HepG2 (cell line): ENCODE measurements around the gene VPS18. TPM values are rescaled to one million over a fixed set of nuclear protein-coding genes. Genes with fewer than 3 reads are reported as not detected.

Experiments
- JUN ChIP-seq: sonication (generic); formaldehyde crosslinking; IDR thresholded peaks from 2 replicates; pipeline ENCODE4 v1.4.0; 2020; ENCODE audit warnings: mild to moderate bottlenecking, missing genetic modification reagents
- RFX3 ChIP-seq: IDR thresholded peaks from 2 replicates; pipeline ENCODE4 v1.6.1; 2016; ENCODE audit warnings: missing biosample characterization, missing genetic modification reagents
- TBX3 ChIP-seq: fragments of 450-650 bp; IDR thresholded peaks from 2 replicates; pipeline ENCODE4 v1.6.1; 2017; ENCODE audit warnings: antibody characterized with exemption, mild to moderate bottlenecking, inconsistent platforms, borderline replicate concordance
- TRIM24 ChIP-seq: sonication (generic); formaldehyde crosslinking; IDR thresholded peaks from 2 replicates; pipeline ENCODE4 v1.8.0; 2022; ENCODE audit warnings: mild to moderate bottlenecking, missing genetic modification reagents
- polyA plus RNA-seq, 8 experiments: library from polyadenylated mRNA; depleted of rRNA in 3 of 8; stranded (reverse) in 7 of 8; unstranded in 1 of 8; fragments of >200 nt; fragmentation: Illumina TruSeq in 4 of 8; extraction: Trizol in 4 of 8; gene quantifications; 2 replicates each; pipeline versions ENCODE4 v1.2.1 to v1.2.3, GENCODE V29; 2011 to 2016; ENCODE audit warnings: low read depth in 4 of 8, missing spikeins in 1 of 8, mixed read lengths in 1 of 8; ENCODE audit not compliant: insufficient read depth in 1 of 8
- total RNA-seq, 5 experiments: library from RNA; depleted of rRNA; stranded (reverse); fragments of >200 nt; fragmentation: Illumina TruSeq; extraction: Trizol; gene quantifications; 2 replicates each; pipeline ENCODE4 v1.2.3, GENCODE V29; 2016; ENCODE audit warnings: low read depth in 1 of 5
- TF ChIP-seq, protein P1 (sequence below), 2 experiments: IDR thresholded peaks; 2 replicates each; pipeline ENCODE4 v1.6.1; 2011 to 2012; ENCODE audit warnings: low read length in 2 of 2, borderline replicate concordance in 1 of 2, low read depth in 1 of 2, mild to moderate bottlenecking in 1 of 2, moderate library complexity in 1 of 2
- TF ChIP-seq, protein P2 (sequence below): sonication (generic); formaldehyde crosslinking; IDR thresholded peaks from 2 replicates; pipeline ENCODE4 v1.5.0; 2020; ENCODE audit warnings: missing genetic modification reagents, mild to moderate bottlenecking, borderline replicate concordance
- TF ChIP-seq, protein P3 (sequence below): sonication (generic); formaldehyde crosslinking; conservative IDR thresholded peaks from 2 replicates; pipeline ENCODE4 v1.8.1; 2023; ENCODE audit warnings: missing genetic modification reagents
- TF ChIP-seq, protein P4 (sequence below): sonication (generic); formaldehyde crosslinking; IDR thresholded peaks from 2 replicates; pipeline ENCODE4 v1.5.0; 2020; ENCODE audit warnings: mild to moderate bottlenecking, missing genetic modification reagents
- TF ChIP-seq, protein P5 (sequence below): sonication (generic); formaldehyde crosslinking; IDR thresholded peaks from 2 replicates; pipeline ENCODE4 v1.4.0; 2020; ENCODE audit warnings: missing genetic modification reagents

Gene VPS18
- total and polyA plus RNA-seq, 2 of the 13 experiments (the other 11 are each of a cell fraction or from before 2014, with no cell fraction given) = 5.8 to 17.0 TPM

DNA sequence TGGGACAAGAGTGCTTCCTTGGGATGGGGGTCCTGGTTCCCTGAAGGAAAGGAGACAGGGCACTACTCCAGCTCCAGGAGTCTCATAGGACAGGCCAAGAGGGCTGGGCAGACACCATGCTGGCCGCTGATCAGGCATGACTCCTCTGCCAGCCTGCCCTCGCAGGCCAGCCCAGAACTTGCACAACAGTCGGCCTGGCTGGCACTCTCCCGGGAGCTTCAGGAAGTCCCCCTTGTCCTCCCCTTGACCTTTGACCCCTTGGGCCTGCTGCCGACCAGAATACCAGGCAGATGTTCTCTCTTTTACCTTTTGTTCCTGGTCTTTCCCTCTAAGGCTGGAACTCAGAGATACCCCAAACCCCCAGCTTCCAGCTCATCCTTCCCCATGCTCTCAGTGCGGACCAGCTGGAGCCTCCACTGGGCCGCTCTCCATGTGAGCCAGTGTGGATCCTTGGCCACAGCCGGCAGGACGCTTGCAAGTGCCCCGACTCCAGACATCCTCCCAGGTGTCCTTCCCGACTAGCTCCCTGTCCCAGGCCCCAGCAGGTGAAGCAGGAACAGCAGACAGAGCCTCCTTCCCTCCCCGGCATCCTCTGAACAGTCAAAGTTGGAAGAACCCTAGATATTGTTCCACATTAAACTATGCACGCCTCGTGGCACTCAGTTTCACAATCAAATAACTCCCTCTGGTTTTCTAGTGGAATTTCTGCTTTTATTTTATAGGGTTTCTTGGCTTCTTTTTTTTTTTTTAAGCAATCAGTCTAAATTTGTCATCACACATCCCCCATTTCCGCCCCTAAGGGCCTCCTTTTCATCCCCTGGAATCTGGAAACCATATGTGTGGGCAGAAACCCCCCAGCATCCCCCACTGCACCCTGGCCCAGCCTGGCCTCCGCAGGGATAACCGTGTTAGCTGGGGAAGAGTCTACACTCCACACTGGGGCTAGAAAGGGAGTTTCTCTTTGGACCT, 15.7 kb downstream of the VPS18 start (continued):
- TF ChIP-seq, protein P1, sequence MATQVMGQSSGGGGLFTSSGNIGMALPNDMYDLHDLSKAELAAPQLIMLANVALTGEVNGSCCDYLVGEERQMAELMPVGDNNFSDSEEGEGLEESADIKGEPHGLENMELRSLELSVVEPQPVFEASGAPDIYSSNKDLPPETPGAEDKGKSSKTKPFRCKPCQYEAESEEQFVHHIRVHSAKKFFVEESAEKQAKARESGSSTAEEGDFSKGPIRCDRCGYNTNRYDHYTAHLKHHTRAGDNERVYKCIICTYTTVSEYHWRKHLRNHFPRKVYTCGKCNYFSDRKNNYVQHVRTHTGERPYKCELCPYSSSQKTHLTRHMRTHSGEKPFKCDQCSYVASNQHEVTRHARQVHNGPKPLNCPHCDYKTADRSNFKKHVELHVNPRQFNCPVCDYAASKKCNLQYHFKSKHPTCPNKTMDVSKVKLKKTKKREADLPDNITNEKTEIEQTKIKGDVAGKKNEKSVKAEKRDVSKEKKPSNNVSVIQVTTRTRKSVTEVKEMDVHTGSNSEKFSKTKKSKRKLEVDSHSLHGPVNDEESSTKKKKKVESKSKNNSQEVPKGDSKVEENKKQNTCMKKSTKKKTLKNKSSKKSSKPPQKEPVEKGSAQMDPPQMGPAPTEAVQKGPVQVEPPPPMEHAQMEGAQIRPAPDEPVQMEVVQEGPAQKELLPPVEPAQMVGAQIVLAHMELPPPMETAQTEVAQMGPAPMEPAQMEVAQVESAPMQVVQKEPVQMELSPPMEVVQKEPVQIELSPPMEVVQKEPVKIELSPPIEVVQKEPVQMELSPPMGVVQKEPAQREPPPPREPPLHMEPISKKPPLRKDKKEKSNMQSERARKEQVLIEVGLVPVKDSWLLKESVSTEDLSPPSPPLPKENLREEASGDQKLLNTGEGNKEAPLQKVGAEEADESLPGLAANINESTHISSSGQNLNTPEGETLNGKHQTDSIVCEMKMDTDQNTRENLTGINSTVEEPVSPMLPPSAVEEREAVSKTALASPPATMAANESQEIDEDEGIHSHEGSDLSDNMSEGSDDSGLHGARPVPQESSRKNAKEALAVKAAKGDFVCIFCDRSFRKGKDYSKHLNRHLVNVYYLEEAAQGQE (IDR thresholded peaks at IDR 0.05; ENCODE audit: borderline replicate concordance in 1 of 2, low read depth in 1 of 2, low read length in 2 of 2) = no peak
- TF ChIP-seq, protein P2, sequence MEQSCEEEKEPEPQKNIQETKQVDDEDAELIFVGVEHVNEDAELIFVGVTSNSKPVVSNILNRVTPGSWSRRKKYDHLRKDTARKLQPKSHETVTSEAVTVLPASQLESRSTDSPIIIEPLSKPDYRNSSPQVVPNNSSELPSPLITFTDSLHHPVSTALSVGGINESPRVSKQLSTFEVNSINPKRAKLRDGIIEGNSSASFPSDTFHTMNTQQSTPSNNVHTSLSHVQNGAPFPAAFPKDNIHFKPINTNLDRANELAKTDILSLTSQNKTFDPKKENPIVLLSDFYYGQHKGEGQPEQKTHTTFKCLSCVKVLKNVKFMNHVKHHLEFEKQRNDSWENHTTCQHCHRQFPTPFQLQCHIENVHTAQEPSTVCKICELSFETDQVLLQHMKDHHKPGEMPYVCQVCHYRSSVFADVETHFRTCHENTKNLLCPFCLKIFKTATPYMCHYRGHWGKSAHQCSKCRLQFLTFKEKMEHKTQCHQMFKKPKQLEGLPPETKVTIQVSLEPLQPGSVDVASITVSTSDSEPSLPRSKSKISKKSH = peak; percentile 35; the same call in 1 of the 2 replicates
- TF ChIP-seq, protein P3, sequence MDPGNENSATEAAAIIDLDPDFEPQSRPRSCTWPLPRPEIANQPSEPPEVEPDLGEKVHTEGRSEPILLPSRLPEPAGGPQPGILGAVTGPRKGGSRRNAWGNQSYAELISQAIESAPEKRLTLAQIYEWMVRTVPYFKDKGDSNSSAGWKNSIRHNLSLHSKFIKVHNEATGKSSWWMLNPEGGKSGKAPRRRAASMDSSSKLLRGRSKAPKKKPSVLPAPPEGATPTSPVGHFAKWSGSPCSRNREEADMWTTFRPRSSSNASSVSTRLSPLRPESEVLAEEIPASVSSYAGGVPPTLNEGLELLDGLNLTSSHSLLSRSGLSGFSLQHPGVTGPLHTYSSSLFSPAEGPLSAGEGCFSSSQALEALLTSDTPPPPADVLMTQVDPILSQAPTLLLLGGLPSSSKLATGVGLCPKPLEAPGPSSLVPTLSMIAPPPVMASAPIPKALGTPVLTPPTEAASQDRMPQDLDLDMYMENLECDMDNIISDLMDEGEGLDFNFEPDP (CRISPR knock-in tag) = no peak
- no peak for TF ChIP-seq TRIM24 (CRISPR knock-in tag)
- TF ChIP-seq TBX3 = no peak
- TF ChIP-seq RFX3 (CRISPR knock-in tag) = no peak
- no peak for TF ChIP-seq JUN (CRISPR knock-in tag)
- TF ChIP-seq, protein P4, sequence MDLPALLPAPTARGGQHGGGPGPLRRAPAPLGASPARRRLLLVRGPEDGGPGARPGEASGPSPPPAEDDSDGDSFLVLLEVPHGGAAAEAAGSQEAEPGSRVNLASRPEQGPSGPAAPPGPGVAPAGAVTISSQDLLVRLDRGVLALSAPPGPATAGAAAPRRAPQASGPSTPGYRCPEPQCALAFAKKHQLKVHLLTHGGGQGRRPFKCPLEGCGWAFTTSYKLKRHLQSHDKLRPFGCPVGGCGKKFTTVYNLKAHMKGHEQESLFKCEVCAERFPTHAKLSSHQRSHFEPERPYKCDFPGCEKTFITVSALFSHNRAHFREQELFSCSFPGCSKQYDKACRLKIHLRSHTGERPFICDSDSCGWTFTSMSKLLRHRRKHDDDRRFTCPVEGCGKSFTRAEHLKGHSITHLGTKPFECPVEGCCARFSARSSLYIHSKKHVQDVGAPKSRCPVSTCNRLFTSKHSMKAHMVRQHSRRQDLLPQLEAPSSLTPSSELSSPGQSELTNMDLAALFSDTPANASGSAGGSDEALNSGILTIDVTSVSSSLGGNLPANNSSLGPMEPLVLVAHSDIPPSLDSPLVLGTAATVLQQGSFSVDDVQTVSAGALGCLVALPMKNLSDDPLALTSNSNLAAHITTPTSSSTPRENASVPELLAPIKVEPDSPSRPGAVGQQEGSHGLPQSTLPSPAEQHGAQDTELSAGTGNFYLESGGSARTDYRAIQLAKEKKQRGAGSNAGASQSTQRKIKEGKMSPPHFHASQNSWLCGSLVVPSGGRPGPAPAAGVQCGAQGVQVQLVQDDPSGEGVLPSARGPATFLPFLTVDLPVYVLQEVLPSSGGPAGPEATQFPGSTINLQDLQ (CRISPR knock-in tag) = no peak
- TF ChIP-seq, protein P5, sequence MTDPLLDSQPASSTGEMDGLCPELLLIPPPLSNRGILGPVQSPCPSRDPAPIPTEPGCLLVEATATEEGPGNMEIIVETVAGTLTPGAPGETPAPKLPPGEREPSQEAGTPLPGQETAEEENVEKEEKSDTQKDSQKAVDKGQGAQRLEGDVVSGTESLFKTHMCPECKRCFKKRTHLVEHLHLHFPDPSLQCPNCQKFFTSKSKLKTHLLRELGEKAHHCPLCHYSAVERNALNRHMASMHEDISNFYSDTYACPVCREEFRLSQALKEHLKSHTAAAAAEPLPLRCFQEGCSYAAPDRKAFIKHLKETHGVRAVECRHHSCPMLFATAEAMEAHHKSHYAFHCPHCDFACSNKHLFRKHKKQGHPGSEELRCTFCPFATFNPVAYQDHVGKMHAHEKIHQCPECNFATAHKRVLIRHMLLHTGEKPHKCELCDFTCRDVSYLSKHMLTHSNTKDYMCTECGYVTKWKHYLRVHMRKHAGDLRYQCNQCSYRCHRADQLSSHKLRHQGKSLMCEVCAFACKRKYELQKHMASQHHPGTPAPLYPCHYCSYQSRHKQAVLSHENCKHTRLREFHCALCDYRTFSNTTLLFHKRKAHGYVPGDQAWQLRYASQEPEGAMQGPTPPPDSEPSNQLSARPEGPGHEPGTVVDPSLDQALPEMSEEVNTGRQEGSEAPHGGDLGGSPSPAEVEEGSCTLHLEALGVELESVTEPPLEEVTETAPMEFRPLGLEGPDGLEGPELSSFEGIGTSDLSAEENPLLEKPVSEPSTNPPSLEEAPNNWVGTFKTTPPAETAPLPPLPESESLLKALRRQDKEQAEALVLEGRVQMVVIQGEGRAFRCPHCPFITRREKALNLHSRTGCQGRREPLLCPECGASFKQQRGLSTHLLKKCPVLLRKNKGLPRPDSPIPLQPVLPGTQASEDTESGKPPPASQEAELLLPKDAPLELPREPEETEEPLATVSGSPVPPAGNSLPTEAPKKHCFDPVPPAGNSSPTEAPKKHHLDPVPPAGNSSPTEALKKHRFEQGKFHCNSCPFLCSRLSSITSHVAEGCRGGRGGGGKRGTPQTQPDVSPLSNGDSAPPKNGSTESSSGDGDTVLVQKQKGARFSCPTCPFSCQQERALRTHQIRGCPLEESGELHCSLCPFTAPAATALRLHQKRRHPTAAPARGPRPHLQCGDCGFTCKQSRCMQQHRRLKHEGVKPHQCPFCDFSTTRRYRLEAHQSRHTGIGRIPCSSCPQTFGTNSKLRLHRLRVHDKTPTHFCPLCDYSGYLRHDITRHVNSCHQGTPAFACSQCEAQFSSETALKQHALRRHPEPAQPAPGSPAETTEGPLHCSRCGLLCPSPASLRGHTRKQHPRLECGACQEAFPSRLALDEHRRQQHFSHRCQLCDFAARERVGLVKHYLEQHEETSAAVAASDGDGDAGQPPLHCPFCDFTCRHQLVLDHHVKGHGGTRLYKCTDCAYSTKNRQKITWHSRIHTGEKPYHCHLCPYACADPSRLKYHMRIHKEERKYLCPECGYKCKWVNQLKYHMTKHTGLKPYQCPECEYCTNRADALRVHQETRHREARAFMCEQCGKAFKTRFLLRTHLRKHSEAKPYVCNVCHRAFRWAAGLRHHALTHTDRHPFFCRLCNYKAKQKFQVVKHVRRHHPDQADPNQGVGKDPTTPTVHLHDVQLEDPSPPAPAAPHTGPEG (CRISPR knock-in tag) = no peak
